ENCODE measurements around the gene PSMB7.

DNA sequence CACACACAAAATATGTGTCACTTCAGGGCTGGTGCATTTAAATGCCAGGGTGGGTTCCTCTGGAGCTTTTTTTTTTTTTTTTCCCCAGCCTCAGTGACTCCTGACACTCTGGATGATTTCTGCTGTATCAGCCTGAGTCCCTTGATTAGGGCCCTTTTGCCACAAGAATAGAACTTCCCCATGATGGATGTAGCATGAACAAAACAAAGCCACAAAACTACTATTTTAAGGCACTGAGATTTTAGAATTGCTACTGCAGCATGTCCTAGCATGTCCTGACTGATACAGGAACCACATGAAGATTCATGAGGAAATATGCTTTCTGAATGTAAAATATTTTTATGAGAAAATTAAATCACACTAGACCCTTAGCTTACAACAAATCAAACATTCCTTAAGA is 21.1 kb upstream of the PSMB7 start:
- no peak for TF ChIP-seq POLR2A (IDR thresholded peaks at IDR 0.05)
- TF ChIP-seq, protein P1, sequence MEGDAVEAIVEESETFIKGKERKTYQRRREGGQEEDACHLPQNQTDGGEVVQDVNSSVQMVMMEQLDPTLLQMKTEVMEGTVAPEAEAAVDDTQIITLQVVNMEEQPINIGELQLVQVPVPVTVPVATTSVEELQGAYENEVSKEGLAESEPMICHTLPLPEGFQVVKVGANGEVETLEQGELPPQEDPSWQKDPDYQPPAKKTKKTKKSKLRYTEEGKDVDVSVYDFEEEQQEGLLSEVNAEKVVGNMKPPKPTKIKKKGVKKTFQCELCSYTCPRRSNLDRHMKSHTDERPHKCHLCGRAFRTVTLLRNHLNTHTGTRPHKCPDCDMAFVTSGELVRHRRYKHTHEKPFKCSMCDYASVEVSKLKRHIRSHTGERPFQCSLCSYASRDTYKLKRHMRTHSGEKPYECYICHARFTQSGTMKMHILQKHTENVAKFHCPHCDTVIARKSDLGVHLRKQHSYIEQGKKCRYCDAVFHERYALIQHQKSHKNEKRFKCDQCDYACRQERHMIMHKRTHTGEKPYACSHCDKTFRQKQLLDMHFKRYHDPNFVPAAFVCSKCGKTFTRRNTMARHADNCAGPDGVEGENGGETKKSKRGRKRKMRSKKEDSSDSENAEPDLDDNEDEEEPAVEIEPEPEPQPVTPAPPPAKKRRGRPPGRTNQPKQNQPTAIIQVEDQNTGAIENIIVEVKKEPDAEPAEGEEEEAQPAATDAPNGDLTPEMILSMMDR (IDR thresholded peaks at IDR 0.05) = no peak

Data from heart left ventricle (tissue), 13 donors.